ENCODE results near the gene DST.

Gene DST

GRCh38 chr6:56642366-56643261, at the start of gene DST:
TSS of gene DST (minus strand) at chr6:56642889.
- DNase-seq, result peak; percentile 73

DNA sequence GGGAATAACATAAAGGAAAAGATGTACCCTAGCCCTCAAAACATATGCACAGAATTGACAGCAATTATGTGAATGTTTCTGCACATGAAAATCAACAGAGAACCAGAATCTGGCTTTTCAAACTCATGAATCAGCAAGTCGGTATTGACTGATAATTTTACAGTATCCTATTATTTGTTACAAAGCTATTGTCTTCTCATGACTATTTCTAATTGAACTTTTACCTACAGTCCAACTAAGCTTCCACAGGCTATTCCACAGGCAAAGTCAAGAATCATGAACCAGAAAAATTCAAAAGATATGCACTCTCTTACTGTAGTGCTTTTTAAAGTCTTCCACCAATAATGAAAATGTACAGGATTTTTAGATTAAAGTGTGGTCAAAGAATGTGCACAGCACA, 49.1 kb upstream of the DST start:
- no peak for DNase-seq

GRCh38 chr6:56691286-56691595, 48.6 kb upstream of the DST start:
- DNase-seq, result peak; percentile 18

GRCh38 chr6:56690519-56691285, 48.0 kb upstream of the DST start:
- DNase-seq, result no peak

DNA sequence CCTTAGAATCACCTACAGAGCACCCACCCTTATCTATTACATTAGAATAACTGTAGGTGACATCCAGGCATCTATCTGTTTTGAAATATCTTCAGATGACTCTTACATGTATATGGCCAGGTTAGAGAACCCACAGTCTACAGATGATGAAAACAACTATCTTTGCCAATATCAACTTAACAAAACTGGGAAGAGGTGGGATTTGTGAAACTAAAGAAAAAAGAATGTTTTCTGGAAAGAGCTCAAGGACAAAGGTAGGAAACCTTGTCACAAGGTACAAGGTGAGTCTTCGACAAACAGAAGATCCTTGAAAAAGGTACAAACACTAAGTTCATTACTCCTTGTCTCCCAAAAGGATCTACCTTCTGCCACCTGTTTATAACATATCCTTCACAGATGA, 47.0 kb upstream of the DST start:
- DNase-seq, result no peak

DNA sequence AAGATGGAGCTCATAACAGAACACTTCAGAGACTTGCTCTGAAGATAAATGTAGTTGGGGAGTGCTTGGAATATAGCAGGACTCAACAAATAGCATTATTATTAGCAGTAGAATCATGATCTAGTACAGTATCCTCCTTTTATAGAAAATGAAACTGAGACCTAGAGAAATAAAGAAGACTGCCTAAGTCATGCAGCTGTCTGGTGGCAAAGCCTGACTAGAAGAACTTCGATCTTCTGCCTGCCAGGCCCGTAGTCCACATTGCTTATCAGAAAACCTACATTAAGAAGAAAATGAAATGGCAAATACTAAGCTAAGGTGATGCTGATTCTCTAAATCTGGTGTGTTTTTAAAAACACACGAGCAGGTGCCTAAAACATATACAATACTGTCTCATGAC, 46.4 kb upstream of the DST start:
- no peak for DNase-seq

DNA sequence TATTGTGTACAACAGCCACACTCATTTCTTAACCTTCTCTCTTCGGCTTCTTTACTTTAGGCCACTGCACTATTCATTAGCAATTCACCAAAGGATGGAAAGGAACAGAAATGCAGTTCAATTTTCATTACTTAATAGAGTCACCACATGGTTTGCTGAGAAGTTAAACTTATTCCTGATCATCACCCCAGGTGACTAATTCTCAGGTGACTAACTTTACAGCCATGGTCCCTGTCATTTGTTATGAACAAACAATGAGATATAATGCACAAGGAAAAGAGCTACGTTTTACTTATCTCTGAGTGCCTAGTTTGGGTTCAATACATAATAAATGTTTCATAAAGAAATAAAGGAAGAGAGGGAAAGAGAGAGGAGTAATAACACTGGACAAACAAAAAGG, 45.8 kb upstream of the DST start:
- DNase-seq, result peak; percentile 55

- peak; percentile 49 for DNase-seq
Observed at GRCh38 chr6:56687551-56687950, 44.9 kb upstream of the DST start.

DNA sequence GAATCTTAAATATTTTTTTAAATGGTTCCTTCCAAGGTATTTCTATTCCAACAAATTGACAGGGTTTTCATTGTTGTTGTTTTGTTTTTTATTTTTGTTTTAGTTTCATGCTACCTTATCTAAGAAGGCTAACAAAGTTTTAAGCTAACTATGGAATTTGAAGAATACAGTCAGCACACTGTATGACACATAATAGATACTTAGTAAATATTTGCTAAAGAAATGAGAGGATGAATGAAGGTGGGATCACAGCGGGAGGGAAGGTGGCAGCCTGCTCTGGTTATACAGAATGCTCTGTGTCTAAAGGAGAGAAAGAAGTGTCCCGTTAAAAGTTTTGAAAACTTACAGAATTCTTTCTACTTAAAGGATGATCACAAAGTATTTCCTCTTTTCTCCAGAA, 43.7 kb upstream of the DST start:
- DNase-seq, result peak; percentile 62

DNA sequence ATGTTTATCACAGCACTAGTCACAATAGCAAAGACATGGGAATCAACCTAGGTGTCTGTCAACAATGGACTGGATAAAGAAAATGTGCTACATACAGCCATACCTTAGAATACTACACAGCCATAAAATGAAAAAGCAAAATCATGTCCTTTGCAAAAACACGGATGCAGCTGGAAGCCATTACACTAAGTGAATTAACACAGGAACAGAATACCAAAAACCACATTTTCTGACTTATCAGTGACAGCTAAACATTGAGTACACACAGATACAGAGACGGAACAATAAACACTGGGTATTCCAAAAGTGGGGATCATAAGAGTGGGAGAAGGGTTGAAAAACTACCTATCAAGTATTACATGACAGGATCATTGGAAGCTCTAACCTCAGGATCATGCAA, 43.3 kb upstream of the DST start:
- peak; percentile 19 for DNase-seq

DNA sequence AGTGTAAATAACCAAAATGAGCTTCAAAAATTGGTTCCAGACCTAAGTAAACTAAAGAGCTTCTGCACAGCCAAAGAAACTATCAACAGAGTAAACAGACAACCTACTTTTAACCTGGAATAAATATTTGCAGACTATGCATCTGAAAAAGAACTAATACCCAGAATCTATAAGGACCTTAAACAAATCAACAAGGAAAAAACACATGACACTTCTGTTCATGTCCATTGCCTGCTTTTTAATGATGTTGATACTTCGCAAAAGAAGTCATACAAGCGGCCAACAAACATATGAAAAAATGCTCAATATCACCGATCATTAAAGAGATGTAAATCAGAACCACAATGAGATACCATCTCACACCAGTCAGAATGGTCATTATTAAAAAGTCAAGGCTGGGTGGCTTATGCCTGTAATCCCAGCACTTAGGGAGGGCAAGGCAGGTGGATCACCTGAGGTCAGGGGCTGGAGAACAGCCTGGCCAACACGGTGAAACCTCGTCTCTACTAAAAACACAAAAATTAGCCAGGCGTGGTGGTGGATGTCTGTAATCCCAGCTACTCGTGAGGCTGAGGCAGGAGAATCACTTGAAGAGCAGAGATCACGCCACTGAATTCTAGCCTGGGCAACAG, 42.5 kb upstream of the DST start:
- DNase-seq, result peak; percentile 32

DNA sequence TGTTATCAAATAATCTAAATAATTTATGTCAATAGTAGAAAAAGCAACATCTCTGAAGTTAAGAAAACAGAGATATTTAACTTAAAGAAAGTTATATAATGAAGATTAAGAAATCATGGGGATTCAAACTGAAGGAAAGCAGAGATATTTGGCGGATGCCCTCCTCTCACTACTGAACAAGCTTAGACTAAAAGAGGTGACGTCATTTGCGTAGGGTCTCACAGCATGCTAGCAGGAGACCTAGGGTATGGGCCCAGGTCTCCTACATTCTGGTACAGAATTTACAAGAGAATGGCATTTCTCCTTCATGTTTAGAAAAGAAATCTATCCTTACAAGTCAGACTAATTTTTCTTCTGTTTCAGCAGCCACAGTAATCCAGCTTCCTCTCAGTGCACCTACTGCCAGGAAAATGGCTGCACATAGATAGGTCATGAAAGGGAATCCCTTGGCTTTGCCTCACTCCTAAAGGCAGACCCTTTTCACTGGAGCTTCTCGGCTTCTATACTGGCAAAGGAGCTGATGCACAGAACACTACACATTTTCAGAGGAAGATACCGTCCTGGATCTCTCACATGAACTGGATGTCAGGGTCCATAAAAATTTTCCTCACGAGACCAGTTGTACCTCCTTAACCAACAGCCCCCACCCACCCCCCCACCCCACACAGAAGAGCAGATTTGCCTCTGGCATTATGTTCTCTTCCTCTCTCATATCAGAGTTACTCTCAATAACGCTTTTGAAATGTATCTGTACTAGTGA, 41.8 kb upstream of the DST start:
- DNase-seq, result peak; percentile 64

DNA sequence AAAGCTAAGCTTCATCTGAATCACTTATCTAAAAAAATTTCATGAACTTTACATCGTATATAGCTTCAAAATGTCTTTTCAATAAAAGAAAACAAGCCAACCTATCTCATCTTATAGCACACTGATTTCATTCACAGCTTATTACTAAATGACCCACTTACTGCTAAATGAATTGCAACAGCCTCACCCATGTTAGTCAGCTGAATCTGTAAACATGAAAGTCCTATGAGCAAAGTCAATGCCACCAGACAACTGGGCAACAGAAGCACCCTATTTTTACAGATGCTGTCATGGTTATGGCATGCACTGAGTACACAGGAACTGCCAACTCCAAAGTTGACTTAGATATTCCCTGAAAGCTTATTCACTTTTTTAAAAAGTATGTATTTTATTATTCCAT, 41.2 kb upstream of the DST start:
- peak; percentile 88 for DNase-seq

DNA sequence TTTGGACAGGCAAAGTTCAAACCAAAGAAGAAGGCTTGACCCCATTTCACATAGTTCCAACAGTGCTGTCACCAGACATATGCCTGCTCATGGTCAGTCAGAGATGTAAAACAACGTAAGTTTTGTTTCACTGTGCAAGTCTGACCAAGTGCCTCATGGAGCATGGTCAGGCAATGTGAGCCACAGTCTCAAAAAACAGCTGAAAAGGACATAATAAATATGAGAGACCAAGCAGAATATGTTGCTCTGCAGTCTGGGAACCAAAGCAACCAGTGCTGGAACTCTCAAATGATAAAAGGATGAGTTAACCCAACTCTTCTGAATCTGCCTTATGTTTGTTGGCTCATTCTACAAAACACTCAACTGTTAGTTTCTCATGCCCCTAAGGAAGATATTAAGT, 39.9 kb upstream of the DST start:
- no peak for DNase-seq

- peak; percentile 5 for DNase-seq
Observed at GRCh38 chr6:56677559-56677958, 34.9 kb upstream of the DST start.

- no peak for DNase-seq
Observed at GRCh38 chr6:56671651-56672461, 29.2 kb upstream of the DST start.

DNA sequence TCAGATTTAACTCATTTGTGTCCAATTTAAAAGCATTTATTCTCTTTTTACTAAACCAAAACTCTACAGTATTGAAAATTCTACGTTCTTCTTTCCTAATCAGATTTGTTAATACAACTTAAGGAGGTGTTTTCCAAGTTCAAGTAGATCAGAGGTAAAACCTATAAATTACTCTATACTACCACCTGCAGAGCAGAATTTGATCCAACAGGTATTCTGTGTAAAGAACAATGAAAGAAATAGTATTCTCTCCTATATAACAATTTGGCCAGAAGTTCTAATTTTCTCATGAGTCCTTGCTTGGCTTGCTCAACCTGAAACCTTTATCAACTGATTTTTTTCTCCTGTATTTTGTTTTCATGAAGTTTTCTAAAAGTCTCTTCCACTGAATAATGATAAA, 28.5 kb upstream of the DST start:
- DNase-seq, result peak; percentile 8

DNA sequence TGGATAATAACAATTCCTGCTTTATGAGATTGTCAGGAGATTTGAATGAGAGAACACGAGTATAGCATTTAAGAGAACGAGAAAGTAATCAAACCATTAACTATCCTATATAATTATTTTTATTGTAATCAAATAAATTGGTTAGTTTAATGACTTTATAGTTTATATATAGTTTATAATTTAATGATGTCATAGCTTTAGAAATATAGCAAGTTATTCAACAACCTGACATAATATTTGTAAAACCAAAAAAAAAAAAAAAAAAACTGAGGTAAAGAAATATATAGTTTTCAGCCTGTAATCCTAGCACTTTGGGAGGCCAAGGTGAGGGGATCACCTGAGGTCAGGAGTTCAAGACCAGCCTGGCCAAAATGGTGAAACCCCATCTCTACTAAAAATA, 26.4 kb upstream of the DST start:
- no peak for DNase-seq

DNA sequence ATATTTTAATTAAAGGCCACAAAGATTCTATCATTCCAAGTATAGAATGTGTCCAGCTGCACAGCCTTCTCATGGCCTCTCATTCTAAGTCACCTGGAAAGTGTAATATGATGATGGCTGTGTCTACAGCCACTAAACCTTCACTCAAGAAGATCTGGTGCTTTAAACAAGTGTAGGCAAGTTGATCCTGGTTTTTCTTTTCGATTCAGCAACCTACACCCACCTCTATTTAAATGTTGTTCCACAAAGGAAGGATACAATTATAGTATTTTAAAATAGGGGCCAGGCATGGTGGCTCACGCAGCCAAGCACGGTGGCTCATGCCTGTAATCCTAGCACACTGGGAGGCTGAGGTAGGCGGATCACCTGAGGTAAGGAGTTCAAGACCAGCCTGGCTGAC, 25.5 kb upstream of the DST start:
- DNase-seq, result no peak

DNA sequence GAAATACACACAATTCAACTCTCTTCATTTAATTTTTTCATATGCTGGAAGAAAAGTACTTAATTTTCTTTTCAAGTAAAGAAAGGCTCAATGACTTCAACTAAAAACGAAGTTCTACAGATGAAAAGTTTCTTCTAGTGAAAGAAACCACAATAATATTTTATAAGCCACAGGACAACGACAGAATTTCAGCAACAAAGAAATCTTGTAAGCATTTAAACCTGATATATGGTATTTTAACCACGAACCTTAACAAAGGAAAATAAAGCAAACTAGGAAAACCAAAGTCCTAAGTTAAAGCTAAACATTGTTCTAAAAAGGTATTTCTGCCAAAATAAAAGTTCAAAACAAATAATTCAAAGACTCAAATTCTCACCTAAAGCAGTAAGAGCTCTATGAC, 24.6 kb upstream of the DST start:
- no peak for DNase-seq

- DNase-seq, result peak; percentile 9
Observed at GRCh38 chr6:56664029-56664428, 21.3 kb upstream of the DST start.

DNA sequence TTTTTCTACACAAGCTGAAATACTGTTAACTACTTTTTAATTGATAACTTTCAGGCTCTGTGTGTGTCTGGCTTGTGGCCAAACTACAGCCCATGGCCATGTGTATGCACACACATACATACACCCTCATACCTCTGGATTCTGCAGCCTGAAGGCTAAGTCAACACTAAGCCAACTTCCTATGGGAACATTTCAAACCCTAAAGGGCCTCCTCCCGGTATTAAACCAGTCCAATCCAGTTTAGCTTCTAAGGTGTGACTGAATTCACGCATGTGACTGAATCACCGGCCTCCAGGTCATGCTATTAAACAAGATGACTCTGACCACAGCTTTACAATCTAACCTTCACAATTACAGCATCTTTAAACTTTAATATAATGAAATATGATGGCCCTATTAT, 20.7 kb upstream of the DST start:
- peak; percentile 42 for DNase-seq

Data from DMS53 (cell line).